UCSD-AML1 (cell line): Measurements from ENCODE around the gene SMAD6.

ENCODE experiments used
- DNase-seq: peaks from one replicate; lab custom pipeline; 2025; ENCODE audit not compliant: unreplicated experiment; lab: John Stamatoyannopoulos, UW

SMAD6 gene

DNA sequence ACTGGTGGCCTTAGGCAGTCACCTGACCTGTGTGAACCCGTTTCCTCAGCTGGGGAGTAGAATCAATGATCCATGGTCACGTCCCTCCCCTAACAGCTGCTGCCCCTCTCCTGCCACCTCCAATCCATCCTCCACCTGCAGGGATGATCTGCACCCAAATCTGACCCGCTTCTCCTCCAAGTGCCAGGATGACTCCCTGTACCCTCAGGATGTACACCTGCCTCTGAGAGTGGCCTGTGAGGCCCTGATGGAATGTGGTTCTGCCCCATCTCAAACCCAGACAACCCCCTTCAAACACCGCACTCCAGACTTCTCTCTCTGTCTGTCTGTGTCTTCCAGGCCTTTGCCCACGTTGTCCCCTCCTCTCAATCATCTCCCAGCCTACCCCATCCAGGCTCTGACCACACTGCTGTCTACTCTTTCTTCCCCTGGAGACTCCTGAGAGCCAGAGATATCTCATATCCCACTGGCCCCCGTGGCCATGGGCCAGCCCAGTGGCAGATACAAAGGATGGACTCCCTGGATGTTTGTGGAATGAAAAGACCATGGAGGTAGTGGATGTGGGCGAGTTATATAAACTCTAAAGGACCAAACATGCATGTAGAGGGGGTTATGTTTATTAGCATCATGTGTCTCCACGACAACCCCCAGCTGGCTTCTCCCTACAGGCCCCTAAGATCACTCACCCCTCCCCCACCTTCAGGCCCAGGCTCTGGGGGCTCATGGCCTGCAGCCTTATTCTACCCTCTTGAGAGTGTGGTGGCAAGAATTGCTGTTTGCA lies 84.9 kb downstream of the SMAD6 start:
- no peak for DNase-seq

DNA sequence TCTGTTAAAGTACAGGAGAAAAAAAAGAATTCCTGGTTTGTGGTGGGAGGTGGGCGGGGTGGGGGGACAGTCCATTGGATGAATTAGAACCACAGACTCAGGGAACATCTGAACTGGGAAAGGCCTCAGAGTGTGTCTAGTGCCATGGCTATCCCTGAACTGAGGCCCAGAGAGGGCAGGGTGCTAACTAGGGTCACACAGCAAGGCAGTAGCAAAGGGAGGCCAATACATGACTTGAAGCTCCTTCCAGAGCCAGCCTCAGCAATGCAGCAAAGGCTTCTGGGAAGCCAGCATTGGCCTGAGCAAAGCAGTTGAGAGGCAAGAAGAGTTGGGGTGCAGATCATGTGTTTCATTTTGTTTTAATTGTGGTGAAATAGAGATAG lies 85.4 kb downstream of the SMAD6 start:
- DNase-seq, result no peak

DNA sequence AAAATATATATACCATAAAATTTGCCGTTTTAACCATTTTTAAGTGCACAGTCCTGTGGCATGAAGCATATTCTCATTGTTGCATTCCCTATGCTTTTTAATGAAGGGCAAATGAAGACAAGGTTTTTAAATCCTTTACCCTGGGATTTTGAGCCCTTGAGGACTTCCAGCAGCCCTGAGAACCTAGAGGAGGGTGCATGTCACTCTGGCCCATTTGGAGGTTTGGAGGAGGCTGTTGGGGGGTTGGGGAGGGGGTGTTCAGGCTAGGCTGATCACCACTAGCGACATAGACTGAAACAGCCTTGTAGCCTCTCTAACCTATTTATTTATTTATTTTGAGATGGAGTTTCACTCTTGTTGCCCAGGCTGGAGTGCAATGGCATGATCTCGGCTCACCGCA lies 86.0 kb downstream of the SMAD6 start:
- DNase-seq, result no peak

DNA sequence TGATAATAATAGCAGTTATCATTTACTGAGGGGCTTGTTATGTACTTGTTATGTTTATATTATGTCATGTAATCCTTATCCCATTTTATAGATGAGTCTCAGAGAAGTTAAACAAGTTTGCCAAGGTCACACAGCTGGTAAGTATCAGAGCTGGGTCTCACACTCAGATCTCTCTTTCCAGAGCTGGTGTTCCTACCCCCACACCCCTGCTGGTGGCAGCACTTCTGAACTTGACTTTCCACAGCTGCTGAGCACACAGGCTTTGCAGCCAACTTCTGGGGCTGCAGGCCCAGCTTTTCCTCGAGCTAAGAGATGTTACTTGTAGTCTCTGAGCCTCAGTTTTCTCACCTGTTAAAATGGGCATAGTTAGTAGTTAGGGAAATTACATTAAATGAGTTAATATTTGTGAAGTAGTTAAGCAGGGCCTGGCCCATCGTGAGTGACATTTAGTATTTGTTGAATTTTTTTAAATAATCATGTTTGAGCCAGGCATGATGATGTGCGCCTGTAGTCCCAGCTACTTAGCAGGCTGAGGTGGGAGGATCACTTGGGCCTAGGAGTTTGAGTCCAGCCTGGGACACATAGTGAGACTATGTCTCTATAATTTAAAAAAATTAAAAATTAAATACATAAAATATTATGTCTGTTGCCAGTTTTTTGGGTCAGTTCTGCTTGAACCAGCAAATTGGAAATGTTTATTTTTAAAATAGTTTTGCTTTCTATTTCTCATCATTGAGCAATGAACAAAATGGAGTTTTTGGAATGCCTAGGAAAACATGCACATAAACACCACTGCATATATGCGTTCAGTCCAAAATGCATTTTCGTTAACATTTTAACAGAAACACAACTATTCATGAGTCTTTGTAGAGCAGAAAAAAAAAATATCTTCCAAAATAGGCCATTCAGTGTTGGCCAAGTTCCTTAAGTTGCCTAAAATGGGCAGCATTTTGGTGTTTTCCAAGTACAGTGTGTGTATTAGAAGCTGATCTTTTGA lies 87.3 kb downstream of the SMAD6 start:
- peak; percentile 48 for DNase-seq

DNA sequence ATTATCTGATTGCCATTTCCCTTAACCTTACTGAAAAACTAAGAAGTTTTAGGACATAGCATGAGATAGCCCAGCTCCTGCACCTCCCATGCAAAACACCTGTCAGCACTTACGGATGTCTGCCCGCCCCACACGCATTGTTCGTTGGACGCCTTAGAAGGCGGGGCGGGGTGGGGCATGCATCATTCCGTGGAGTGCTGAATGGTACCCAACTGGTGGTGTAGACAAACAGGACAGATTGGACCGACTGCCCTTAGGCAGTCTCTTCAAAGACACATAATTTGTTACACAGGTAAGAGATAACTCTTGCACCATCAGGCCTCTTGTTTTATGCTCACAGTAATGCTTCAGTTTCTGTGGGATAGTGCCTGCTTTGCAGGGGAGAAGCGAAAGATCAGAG lies 93.8 kb downstream of the SMAD6 start:
- DNase-seq, result no peak

DNA sequence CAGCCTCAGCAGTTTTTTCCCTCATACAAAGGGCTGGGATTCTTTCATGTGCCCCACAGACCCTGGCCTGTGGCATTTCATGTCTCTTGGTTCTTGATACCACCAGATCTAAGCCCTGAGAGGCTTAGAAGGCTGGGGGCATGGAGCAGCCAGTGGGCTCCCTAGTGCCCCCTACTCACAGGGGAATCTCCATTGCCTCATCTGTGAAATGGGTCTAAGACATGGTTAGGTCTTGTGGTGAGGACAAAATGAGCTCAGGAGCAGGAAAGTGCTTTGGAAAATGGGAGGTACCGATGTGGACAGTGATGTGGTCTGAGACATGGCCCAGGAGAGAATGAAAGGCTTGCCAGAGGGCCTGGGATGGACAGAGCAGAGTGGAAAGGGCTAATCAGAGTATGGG lies 94.3 kb downstream of the SMAD6 start:
- no peak for DNase-seq

DNA sequence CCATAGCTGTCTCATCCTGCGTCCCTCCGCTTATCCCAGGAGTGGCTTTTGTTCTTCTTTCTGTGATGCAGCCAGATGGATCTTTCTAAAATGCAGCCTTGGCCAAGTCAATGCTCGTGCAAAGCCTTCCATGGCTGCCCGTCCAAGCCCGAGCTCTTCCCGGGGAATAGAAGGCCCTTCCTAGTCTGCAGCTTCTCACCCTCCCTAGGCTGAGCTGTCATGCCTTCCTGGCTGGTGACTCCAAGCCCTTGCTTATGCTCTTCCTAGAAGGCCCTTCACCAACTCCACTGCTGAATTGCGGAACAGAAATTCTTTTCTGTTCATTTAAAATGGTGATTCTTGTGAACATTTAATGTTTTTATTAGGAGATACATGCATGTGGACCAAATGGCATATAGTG lies 95.9 kb downstream of the SMAD6 start:
- DNase-seq, result no peak

DNA sequence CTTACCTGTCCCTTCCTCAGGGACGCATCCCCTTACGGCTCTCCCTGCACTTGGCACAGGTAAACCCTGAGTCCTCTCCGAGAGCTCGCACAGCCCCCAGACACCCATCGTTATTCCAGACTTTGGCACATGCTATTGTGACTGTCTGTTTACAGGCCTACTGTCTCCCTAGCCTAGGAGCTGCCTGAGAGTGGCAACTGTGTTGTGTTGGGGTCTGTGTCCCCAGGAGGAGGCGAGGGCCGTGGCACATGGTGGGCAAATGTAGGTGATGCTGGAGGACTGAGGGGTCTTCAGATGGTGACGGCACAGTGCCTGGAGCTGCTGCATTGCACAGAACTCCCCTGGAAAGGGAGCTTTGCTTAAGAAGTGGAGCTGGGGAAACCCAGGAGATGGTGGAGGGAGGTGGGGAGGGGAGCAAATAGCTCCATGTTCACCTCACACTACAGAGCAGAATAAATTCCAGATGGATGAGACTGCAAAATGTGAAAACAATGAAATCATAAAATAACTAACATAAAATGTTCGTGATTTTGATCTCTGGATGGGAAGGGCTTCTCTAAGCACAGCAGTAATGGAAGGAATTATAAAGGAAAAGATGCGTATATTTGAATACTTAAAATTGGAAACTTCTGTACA lies 96.5 kb downstream of the SMAD6 start:
- no peak for DNase-seq

DNA sequence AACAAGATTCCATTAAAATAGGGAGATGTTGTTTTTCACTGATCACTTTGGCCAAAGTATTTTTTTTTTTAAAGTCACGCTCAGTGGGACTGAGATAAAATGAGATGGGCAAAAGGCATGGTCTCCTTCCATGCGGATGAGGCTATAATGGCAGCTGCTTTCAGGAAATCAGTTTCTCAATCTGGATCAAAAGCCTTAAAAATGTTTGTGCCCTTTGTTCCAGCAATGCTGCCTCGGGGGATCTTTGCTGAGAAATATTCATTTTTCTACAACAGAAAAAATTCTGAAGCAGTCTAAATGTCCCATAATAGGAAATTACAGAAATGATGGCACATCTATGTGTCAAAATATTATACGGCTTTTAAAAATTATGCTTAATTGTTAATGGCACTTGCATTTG lies 97.2 kb downstream of the SMAD6 start:
- no peak for DNase-seq

DNA sequence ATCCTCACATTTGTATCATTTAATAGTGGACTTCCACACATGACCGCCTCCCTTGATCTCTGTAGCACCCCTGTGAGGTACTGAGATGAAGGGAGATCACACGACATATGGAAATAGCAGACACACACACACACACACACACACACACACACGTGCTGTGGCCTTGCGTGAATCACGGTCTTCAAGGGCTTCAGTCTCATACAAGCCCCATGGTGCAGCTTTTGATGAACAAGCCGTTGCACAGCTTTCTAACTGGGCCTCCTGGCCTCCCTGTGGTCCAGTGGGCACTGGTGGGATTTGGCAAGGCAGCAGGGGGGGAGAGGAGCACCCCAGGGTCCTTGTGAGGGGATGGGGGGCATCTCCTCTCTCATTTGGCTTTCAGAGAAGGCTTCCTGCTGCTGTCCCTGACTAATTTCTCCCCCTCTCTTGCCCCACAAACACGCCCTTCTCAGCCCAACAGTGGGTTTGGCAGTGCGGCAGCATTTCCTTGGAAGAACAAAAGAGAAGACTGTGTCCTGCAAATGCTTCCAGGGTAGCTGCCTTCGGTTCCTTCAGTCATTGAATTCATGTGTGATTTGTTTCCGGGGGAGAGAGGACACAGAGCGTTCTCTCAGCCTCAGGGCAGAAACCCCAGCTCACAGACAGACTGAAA lies 98.7 kb downstream of the SMAD6 start:
- no peak for DNase-seq

DNA sequence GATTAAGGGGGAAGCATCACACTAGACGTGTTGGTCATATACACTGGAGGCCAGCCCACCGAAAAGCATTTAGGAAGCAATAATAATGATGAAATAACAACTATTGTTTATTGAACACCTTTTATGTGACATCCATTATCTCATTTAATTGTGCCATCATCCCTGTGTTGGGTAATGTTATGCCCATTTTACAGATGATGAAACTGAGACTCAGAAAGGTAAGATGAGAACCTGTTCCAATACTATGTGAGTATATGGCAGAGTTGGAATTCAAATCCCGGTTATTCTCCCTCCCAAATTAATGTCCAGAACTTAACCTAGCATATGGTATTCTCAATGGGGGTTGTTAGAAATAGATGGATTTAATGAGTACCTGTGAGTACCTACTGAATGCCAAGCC lies 99.2 kb downstream of the SMAD6 start:
- no peak for DNase-seq

DNA sequence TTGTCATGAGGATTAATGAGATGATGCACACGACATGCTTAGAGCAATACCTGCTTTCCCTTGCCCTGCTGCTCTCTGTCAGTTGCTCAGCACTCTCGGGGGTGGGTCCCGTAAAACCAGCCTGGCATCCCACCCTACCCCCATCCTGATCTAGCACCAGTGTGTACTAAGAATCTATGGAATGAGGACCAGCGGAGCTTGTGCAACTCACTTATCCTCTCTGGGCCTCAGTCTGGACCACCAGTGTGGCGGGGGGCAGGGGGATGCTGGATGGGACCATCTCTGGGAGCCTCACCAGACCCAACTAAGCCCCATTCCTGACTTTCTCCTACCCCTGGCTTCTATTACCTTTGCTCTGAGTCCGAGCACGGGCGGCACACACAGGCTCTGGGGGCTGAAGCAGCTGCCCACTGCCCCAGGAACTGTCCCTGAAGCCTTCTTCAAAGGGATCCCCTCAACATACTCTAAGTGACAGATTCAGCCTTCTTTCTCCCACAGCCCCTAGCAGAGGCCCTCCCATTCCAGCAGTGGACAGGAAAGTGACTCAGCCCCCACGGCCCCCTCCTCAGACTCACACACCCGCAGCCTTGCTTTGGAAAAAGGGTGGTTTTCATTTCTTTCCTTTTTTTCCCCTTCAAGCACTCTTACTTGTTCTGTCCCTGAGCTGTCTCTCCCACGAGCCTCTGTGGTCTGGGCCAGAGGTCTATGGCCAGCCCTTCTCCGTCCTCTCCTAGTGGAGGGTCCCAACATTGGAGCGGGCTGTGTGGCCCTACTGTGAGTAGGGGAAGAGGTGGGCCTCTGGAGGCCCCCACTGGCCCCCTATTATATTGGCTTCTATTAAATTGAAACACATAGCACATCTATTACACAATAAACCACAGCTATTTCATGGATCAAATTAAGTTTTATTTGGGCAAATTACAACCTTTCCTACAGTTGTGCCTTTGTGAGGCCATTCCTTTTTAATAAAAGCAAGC lies 100.3 kb downstream of the SMAD6 start:
- peak; percentile 32 for DNase-seq

DNA sequence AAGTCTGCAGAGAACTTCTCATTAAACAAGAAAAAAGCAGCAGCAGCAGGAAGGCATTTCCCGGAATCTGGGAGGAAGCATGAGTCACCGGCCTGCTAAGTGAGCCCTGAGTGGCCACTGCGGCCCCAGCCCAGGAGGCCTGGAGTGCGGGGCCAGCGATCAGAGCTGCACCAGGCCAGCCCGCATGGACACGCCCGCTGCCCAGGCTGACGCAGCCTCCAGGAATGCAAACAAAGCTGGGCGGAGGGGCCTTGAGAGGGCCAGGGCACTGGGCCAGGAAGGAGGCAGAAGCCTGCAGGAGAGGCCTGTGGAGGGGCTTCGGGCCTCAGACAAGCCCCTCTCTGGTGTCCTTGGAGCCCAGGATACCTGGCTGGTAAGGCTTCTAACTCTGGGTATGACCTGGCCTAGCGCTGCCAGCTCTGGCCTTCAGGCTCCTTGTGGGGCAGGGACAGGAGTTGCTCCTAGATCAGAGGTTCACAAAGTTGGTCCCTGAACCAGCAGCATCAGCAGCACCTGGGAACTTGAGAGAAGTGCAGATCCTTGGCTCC lies 101.2 kb downstream of the SMAD6 start:
- DNase-seq, result peak; percentile 55

DNA sequence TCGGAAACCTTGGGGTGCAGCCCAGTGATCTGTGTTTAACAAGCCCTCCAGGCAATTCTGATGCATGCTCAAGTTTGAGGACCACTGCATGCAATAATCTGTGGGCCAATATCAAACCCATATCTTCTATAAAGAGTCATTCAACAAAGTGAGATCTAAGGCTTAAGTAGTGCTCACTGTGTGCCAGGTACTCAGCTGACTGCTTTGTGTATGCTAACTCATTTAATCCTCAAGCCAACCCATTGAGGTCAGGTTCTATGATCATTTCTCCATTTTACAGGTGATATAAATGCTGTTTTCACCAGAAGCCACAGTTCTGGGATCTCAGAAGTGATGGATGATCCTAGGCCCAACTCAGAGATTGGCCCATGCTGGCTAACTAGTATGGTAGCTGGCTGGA lies 101.7 kb downstream of the SMAD6 start:
- DNase-seq, result no peak

DNA sequence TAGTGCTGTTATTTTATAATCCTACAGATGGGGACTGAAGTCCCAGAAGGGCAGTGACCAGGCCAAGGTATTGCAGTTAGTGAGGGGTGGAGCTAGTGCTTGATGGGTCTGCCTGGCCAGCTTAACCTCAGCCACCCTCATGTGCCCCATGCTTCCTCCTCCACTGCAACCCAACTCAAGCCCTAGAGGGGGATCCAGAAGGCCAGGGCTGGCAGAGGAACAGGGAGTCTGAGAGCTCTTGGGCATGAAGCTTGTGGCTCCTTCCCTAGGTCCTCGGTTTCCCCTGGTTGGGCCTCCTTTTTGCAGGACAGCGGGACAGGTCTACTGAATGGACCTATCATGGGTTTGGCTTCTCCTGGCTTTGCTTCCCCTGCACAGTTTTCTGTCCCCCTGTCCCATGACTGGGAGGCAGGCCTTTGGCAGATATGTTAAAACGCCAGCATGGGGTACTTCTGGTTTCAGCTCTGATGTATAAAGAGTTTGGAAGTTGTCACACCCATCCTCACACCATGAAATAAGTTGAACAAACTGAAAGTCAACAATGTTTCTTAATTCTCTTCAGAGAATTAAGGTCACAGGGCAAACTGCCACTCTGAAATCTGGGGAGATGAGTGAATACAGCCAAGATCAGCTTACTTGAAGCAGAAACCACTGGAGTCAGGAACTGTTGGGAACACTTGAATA lies 103.3 kb downstream of the SMAD6 start:
- no peak for DNase-seq

DNA sequence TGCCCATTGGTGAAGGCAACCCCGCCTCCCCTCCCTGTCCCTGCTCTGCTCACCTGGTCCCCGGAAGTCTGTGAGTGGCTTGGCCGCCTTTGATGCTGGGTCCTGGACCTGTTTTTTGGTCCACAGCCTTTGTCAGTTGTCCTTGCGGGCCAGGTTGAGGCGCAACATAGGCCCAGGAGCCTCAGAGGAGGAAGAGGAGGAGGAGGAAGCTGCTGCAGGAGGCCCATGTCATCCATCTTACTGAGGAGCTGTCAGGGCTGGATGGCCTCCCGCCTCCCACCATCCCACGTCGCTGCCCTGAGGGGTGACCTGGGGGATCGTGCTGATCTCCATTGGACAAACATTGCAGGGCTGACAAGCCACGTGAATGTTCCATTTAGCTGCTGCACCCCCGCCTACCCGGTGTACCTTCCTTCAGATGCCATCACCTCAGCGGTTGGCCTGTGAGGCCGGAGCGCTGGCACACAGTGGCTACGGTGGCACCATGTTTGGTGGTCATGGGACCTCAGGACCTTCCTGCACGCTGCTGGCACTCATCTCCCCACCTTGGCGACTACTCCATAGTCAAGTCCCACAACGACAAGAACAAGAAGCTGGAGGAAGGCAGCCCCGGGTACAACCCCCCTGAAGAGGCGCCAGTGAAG lies 106.3 kb downstream of the SMAD6 start:
- DNase-seq, result no peak

DNA sequence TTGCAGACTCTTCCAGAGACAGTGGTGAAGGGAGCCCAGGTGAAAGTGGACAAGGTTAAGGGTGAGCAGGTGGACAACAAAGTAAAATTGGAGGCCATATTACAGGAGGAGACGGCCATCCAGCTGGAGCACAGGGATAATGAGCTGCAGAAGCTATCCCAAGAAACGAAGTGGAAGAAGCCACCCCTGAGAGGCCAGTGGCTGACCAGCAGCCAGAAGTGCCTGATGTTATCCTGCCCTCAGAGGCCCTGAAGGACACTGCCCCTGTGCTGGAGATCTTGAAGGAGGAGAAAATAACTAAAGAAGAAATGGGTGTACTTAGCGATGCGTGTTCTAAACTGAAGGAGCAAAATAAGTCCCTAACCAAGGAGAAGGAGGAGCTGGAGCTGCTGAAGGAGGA lies 107.6 kb downstream of the SMAD6 start:
- no peak for DNase-seq

DNA sequence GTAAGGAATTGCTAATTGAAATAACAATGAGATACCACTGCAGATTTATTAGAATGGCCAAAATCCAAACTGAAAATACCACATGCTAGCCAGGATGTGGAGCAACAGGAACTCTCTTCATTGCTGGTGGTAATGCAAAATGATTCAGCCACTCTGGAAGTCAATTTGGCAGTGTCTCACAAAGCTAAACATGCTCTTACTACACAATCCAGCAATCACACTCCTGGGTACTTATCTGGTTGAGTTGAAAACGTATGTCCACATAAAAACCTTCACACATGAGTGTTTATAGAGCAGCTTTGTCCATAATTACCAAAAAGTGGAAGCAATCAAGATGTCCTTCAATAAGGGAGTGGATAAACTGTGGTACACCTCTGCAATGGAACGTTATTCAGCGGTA lies 113.3 kb downstream of the SMAD6 start:
- DNase-seq, result no peak

DNA sequence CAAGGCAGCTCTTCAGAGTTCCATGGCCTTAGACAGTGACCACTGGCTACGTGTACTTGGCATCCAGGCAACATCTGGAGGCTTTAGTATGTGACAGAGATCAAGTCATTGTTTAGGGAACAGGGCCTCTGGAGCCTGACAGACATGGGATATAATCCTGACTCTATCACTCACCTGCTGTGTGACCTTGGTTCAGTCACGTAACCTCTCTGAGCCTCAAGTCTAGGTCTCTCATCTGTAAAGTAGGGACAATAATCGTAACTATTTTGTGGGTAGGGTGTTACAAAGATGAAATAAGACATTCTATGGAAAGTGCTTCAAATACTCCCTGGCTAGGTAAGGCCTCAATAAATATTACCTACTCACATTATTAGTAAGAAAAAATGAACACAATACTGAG lies 114.2 kb downstream of the SMAD6 start:
- DNase-seq, result no peak
